ENCODE measurements around the gene ZNF135.

Gene ZNF135

DNA sequence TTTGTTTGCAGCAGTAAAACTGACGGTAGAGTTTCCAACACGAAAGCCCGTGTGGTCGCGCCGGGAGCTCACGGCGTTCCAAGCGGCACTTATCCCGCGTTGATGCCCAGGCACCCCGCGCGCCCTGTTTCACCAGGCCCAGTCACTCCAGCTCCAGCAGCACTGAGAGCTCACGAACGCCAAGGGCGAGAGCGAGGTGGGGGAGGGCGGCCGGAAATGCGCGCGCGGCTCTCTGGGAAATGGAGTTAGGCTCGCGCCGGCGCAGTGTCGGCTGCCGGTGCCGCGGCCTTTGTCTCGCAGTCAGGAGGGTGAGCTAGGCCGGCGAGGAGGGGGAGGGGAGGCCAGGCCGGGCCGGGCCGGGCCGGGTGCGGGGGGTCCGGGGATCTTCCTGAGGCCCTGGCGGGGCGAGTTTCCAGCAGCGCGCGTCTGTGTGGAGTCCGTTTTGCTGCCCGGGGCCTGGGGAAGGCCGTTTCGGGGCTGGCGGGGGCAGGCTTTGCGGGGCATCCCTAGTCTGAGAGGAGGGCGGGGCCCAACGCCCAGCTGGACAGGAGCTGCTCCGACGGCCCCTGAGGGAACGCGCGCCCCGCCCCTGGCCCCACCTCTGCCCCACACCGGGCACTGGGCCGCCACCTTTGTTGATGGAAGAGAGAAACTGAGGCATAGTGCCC, at the start of gene ZNF135:
Gene ZNF135 (plus strand): TSS at position 280 of the 668 bp plus-strand sequence. CDS start 721 bp downstream, outside the sequence.
- peak; percentile 92 for DNase-seq (ENCODE audit: low spot score)

DNA sequence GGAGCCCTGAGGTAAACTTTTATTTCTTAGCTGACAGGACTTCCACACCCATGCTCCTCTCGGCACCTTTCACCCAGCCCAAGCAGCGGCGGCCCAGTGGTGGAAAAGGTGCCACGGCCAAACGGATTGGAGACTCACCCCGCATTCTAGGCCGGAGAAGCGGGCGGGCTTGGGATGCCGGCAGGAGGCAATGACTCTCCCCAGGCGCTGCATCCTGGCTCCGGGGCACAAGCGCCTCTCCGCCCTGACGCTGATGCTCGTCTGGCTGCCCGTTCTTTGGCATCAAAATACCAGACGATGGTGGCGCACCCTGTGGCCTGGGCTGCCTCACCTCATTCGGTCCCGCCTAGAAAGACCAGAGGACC, 49.8 kb upstream of the ZNF135 start:
- DNase-seq (ENCODE audit: low spot score), result no peak

DNA sequence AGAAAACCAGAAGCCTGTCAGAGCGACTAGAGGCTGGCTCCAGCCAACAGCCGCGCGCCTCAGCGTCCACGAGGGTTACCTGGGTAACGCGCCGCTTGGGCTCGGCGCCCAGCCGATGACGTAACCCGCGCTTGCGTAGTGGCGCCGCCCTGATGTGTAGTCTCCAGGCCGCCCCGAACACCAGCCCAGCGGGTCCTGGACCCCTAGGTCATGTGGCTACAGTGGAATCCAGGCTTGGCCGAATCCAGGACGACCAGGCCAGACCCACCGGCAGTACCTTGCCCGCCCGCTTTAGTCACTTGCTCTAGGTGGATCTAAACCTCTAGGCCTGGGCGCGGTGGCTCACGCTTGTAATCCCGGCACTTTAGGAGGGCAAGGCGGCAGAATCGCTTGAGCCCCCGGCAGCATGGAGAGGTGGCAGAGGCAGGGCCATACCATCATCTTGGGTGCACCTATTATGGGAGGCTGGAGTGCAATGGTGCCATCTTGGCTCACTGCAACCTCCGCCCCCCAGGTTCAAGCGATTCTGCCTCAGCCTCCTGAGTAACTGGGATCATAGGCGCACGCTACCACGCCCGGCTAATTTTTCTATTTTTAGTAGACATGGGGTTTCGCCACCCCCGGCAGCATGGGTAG, 49.3 kb upstream of the ZNF135 start:
- peak; percentile 75 for DNase-seq (ENCODE audit: low spot score)

DNA sequence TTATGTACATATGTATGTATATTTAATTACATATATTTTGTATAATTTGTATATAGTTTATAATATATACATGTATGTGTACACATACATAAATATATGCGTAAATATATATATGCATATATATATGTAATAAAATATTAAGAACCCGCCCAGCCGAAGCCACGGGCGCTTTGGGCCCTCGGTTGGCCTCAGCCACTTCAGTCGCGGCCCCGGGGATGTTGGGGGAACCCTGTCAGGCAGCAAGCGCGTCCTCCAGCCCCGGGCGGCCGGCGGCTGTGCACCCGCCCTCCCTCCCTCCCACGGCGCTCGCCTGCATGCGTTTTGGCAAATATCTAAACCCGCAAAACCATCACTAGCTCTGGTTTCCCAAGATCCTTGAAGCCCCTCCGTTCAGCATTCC, 48.6 kb upstream of the ZNF135 start:
- no peak for DNase-seq (ENCODE audit: low spot score)

DNA sequence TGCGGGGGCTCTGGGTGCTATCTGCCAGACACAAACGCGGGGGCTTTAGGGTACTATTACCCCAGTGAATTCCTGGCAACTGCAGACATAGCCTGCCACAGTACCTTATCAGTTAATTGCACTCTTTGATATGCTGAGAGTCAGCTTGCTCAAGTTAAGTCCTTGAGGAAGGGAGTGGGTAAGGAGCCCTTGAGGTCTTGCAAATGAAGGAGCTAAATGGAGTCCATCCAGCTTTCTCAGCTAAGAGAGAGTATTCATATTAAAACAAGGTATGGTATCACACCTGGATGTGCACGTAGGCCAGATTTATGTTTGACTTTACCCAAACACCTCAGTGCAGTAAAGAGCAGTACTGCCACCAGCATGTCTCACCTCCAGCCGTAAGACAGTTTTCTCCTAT, 44.9 kb upstream of the ZNF135 start:
- no peak for DNase-seq (ENCODE audit: low spot score)

DNA sequence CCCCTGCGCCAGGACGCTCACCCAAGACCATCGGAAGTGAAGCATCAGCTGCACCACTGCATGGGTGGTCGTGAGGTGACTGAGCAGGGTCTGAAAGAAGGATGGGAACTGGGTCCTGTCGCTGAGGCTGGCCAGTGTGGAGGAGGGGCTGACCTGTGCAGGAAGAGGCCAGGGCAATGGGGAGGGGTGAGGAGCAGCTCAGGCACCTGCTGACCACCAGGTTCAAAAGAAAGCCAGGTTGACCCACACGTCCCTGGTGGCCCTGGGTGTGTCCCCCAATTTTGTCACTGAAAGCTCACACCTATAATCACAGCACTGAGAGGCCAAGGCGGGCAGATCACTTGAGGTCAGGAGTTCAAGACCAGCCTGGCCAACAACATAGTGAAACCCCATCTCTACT, 39.0 kb upstream of the ZNF135 start:
- DNase-seq (ENCODE audit: low spot score), result no peak

DNA sequence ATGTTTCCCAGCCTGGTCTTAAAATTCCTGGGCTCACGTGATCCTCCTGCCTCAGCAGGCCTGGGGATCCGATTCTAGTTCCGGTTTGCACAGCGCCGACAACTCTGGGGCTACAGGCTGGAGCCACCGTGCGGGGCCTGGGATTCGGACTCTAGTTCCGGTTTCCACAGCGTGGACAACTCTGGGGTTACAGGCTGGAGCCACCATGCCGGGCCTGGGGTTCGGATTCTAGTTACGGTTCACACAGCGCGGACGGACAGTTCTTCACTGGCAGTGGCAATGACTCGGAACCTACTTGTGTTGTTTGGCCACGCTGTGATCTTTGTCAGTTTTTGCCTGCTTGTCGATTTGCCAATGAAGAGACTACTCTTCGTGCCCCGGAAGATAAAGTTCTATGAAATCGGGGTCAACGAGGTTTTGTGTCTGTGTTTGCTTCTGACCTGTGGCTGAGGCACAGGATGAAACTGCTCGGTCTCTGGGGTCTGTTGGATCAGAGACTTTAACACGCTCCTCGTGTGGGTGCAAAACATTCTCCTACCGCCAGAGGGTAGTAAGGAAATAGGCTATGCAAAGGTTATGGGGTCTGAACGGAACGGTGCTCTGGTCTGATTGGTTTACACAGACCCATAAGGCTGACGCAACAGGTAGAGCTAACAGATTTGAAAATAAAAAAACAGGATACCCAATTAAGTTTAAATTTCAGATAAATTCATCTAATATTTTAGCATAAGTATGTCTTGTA, 37.4 kb upstream of the ZNF135 start:
- DNase-seq (ENCODE audit: low spot score), result peak; percentile 68

DNA sequence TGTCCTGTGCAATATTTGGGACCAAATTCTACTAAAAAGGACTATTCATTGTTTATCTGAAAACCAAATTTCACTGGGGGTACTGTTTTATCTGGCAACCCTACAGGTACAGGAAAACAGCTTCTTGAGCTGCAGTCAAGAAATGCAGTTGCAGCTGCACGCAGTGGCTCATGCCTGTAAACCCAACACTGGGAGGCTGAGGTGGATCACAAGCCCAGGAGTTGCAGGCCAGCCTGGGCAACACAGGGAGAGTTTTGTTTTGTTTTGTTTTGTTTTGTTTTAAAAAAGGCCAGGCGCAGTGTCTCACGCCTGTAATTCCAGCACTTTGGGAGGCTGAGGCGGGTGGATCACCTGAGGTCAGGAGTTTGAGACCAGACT, 36.8 kb upstream of the ZNF135 start:
- no peak for DNase-seq (ENCODE audit: low spot score)

DNA sequence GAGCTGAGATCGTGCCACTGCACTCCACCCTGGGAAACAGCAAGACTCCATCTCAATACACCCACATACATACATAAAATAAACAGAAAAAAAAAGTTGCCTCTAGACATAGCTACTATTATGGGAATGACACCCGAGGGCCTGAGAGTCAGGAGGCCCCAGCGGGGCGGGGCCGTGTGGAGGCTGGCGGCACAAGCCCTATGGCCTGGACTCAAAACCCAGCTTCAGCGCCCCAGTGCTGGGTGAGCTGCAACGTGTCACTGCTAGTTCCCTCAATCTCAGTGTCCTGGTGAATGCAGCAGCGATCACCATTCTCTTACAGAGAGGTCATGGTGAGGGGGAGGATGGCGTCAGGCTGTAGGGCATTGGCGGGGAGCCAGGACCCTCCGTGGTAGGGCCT, 34.4 kb upstream of the ZNF135 start:
- DNase-seq (ENCODE audit: low spot score), result no peak

DNA sequence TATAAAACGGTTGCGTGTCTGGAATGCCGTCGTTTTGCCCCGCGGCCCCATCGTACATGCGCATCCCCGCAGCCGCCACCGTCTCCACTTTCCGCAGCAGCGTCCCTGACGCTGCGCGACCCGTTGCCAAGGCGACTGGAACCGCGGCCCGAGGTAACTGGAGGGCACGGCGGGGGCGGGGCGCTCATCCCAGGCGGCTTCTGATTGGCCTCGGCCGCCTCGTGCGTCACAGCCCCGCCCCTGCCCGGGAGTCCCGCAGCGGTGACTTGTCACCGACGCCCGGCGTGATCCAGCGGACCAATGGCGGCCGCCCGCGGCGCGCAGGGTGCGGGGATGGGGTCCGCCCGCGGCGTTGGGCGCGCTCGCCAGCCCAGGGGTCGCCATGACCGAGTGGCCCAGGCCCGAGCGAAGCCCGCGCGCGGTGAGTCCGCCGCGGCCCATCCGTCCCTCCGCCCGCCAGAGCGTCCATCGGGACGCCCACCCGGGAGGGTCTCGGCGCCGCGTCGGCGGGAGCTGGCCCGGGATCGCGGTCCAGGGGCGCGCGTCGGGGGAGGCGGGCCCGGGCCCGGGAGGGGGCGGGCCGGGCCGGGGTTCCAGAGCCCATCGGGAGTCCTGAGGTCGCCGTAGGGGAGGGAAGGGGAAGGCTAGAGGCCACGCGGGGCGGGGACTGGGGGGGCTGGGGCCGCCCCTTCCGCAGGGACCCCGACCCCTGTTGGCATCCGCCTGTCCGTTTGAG, 25.2 kb upstream of the ZNF135 start, which contains the start of gene ZSCAN1:
Gene ZSCAN1 (plus strand): TSS at position 285 of the 736 bp plus-strand sequence. CDS start 3,812 bp downstream, outside the sequence.
- DNase-seq (ENCODE audit: low spot score), result peak; percentile 80

DNA sequence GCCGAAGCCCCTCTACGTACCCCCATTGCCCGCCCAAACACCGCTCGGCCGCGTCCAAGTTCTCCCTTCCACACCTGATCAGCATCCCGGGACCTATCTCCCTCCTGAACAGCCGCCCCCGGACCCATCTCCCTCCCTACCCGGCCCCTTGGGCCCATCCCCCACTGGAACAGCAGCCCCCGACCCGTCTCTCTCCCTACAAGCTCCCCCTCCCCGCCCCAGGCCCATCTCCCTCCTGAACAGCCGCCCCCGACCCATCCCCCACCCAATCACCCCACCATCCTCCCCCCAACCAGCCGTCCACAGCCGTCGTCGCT, 24.6 kb upstream of the ZNF135 start:
- DNase-seq (ENCODE audit: low spot score), result no peak

DNA sequence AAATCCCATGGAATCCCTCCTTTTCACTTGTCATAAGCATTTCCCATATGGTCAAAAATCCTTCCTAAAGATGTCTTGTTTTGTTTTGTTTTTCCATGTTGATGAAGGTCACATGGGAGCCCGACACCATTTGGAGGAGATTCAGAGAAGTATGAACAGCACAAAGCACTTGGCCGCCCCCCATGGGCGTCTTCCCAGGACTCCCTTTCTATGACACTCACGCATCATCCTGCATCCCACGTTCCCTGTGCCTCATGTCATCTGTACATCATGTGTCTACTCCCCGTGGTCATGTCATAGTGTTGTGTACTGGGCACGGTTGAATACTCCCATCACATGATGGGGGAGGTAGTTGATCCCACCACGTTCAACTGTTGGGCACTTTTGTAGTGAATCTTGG, 23.2 kb upstream of the ZNF135 start:
- DNase-seq (ENCODE audit: low spot score), result no peak

DNA sequence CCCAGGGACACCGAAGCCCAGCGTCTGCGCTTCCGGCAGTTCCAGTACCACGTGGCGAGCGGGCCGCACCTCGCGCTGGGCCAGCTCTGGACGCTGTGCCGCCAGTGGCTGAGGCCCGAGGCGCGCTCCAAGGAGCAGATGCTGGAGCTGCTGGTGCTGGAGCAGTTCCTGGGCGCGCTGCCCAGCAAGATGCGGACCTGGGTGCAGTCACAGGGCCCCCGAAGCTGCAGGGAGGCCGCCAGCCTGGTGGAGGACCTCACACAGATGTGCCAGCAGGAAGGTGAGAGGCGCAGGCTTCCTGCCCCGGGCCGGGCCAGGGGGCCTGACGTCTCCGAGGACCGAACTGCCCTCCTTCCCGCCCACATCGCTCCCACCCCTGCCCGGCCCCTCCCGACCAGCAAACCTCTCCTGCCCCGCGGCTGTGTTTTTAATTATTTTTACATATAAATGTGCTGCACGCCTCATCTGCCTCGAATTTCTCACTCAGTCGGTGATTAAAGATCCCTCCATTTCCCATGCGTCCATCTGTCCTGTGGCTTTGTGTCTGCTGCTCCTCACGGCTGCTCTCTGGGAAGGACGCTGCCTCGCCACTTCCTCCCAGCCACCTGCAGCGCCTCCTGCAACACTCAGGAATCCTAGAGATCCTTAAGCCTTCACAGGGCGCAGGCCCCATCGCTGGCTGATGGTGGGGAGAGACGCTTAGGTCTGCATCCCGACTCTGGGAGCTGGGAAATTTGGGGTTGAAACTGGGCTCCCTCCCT, 21.0 kb upstream of the ZNF135 start:
- no peak for DNase-seq (ENCODE audit: low spot score)

DNA sequence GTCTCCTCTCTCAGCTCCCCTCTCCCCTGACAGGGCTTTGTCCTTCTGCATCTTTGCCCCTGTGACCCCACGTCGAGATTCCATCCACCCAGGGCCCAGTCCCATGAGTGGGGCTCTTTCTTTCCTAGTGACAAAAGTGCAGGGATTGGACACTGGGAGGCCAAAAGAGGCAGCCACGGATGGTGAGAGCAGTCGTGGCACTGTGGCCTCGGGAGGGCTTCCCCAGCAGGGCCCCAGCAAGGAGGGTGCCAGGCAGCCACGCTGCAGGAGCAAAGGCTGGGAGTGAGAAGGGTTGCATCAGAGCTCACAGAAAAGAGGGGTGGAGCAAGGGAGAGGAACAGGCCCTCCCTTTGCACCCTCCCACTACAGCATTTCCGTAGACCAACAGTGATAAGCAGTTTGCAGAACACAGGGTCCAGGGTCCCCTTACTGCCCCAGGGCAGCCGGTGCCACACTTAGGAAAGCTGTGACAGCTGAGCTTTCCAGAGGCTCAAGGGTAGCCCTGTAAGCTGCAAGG, 20.3 kb upstream of the ZNF135 start:
- no peak for DNase-seq (ENCODE audit: low spot score)

DNA sequence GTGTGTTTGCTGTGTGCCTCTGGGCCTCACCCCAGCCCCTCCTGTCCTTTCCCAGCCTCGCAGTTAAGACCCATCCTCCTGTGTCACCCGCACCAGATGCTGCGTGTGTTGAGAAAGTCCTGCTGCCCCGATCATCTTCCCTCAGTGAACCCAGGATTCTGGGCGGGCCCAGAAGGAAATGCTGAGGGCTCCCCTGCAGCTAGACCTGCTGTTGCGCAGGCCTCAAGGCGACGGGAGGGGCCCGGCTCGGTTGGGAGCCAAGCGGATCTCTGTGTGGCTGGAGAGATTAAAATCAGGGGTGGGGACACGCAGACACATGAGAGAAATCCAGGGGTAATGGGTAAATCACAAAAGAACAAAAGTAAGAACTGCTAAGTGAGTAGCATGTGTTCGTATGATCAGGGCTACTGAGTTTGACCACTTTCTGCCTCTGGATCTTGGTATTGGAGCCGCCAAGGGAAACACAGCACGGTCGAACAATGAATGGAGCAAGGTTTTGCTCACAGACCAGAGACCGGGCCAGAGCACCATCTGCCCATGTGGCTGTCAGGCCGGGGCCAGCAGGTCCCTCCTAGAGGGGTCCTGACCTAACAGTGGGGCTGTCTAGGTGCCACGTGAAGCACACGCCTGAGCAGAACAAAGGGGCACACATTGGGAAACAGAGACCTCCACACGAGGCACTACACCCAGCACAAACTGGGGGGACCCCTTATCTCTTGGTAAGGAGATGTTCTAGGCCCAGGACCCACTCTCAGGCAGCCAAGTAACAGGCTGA, 18.1 kb upstream of the ZNF135 start:
- no peak for DNase-seq (ENCODE audit: low spot score)

DNA sequence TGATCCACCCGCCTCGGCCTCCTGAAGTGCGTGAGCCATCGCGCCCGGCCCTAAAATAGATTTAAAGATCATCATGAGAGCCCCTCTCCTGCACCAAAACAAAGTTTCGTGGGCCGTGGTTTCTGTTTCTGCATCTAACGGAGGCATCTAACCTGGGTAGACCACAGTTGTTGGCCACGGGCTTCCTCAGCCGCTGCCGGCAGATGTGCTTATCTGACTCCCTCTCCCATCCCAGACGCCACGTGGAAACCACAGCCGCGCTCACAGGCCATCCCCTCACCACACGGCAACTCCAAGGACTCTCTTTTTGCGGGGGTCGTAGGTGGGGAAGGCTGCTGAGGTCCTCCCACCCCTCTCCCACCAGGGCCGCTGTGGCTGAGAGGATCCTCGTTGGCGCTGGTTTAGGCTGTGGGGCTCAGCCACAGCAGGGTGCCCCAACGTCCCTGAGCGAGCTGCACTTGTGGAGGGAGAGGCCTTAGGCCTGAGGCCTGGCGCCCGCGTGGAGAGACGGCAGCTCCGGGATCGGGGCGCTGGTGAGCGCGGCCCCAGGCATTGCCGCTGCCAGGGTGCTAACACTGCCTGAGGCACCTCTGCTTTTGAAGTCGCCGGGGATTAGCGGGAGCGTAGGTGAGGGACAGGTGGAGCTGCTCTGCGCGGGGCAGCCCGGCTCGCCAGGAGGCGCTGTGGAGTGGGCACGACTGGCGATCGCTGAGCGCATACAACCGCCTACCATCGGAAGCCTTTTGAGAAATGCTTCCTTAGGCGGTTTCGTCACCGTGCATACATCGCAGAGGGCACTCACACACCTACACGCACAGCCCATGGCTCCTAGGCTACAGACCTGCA, 16.4 kb upstream of the ZNF135 start:
- DNase-seq (ENCODE audit: low spot score), result no peak

DNA sequence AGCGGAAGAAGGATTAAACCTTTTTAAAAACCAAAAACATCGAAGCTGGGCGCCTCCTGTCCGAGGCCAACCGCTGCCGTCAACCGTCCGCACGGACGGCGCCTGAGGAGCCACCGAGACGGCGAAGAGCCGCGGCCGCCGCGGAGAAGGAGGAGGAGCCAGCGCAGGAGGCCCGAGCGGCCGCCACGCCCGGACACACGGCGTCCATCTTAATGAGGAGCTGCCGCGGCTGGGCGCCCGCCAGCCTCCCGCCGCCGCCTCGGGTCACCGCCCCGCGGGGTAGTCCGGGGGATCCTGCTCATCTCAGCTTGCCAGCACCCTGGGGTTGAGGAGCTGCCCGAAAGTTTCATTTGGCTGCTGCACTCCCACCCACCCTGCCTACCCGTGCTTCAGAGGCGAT, 14.7 kb upstream of the ZNF135 start:
- no peak for DNase-seq (ENCODE audit: low spot score)

DNA sequence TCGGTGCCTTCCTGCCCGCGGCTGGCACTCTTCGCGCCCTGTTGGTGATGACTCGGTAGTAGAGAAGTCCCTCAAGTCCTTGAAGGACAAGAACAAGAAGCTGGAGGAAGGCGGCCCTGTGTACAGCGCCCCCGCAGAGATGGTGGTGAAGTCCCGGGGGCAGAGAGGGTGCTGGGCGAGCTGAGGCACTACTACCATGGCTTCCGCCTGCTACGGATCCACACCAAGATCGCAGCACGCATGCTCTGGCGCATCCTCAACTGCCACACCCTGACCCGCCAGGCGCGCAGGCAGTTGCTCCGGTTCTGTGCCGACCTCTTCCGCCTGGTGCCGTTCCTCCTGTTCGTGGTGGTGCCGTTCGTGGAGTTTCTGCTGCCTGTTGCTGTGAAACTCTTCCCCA, 14.2 kb upstream of the ZNF135 start:
- DNase-seq (ENCODE audit: low spot score), result no peak

DNA sequence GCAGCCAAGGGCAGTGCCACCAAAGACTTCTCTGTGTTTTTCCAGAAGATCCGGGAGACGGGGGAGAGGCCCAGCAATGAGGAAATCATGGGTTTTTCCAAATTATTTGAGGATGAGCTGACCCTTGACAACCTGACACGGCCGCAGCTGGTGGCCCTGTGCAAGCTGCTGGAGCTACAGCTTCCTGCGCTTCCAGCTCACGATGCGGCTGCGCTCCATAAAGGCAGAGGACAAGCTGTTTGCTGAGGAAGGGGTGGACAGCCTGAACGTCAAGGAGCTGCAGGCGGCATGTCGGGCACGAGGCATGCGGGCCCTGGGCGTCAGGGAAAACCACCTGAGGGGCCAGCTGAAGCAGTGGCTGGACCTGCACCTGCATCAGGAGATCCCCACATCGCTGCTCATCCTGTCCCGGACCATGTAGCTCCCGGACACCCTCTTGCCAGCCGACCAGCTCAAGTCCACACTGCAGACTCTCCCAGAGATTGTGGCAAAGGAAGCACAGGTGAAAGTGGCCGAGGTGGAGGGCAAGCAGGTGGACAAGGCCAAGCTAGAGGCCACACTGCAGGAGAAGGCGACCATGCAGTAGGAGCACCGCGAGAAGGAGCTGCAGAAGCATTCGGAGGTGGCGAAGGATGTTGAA, 13.6 kb upstream of the ZNF135 start:
- DNase-seq (ENCODE audit: low spot score), result no peak

DNA sequence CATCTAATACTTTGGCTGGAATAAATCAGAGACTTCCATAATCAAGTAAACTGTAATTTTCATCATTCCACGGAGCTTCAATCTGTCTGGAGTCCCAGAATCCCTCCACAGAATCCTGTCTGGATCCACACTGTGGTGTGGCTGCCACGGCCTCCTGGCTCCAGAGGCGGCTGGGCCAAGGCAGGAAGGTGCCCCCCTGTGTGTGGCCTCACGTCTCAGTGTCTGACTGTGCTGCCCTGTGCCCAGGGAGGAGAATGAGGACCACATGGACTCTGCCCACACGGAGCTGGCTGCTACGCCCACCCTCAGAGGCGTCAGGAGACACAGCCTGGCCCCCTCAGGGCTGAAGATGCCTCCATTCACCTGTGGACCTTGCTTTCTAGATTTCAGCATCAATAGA, 12.2 kb upstream of the ZNF135 start:
- DNase-seq (ENCODE audit: low spot score), result no peak

All from hepatic stellate cell (primary cell).